Esophagus muscularis mucosa (tissue), 4 donors: ENCODE results near the gene VPREB3.

Source experiments
- CTCF ChIP-seq, 3 experiments: fragments of 200-600 bp in 2 of 3; fragments of 450-650 bp in 1 of 3; sonication (generic) in 2 of 3; IDR thresholded peaks; one replicate each; pipeline ENCODE4 v1.5.1; 2017 to 2019; ENCODE audit warnings: antibody characterized with exemption in 3 of 3, mild to moderate bottlenecking in 2 of 3, moderate library complexity in 1 of 3
- EP300 ChIP-seq: sonication (generic); formaldehyde crosslinking; IDR thresholded peaks from one replicate; pipeline ENCODE4 v1.6.1; 2017; ENCODE audit warnings: antibody characterized with exemption
- POLR2A ChIP-seq: fragments of 450-650 bp; IDR thresholded peaks from one replicate; pipeline ENCODE4 v1.6.1; 2017; ENCODE audit warnings: antibody characterized with exemption, moderate library complexity, mild to moderate bottlenecking, low read depth
- POLR2AphosphoS5 ChIP-seq, 2 donors: sonication (generic); formaldehyde crosslinking; IDR thresholded peaks; one replicate each; pipeline ENCODE4 v1.6.1; 2017; ENCODE audit warnings: antibody characterized with exemption in 2 of 2

GRCh38 chr22:23789121-23789520, 34.9 kb upstream of the VPREB3 start:
- TF ChIP-seq EP300 (no peak), CTCF (IDR thresholded peaks at IDR 0.05) (no peak), POLR2AphosphoS5 (IDR thresholded peaks at IDR 0.05) (no peak), POLR2A (no peak)
